HEK293T (cell line): Measurements from ENCODE around the gene COX10.

ENCODE experiments used
- ARNT ChIP-seq: fragments of 450-650 bp; IDR thresholded peaks from 2 replicates; pipeline ENCODE4 v1.6.1; 2017; ENCODE audit warnings: mild to moderate bottlenecking
- BHLHE40 ChIP-seq: fragments of 450-650 bp; IDR thresholded peaks from 2 replicates; pipeline ENCODE4 v1.6.1; 2016; ENCODE audit warnings: mild to moderate bottlenecking, moderate library complexity, borderline replicate concordance
- CTBP1 ChIP-seq: fragments of 450-650 bp; IDR thresholded peaks from 2 replicates; pipeline ENCODE4 v1.6.1; 2016; ENCODE audit warnings: borderline replicate concordance
- ELF4 ChIP-seq: fragments of 450-650 bp; IDR thresholded peaks from 2 replicates; pipeline ENCODE4 v1.6.1; 2017; ENCODE audit warnings: antibody characterized with exemption
- FOXA1 ChIP-seq: fragments of 450-650 bp; IDR thresholded peaks from 2 replicates; pipeline ENCODE4 v1.6.1; 2016; ENCODE audit warnings: mild to moderate bottlenecking
- FOXK2 ChIP-seq: fragments of 450-650 bp; IDR thresholded peaks from 2 replicates; pipeline ENCODE4 v1.6.1; 2016; ENCODE audit warnings: mild to moderate bottlenecking
- FOXM1 ChIP-seq: fragments of 450-650 bp; IDR thresholded peaks from 2 replicates; pipeline ENCODE4 v1.6.1; 2017; ENCODE audit warnings: mild to moderate bottlenecking, borderline replicate concordance
- HDGF ChIP-seq: fragments of 450-650 bp; IDR thresholded peaks from 2 replicates; pipeline ENCODE4 v1.6.1; 2017; ENCODE audit warnings: antibody characterized with exemption, borderline replicate concordance
- L3MBTL2 ChIP-seq: fragments of 450-650 bp; conservative IDR thresholded peaks from 2 replicates; pipeline ENCODE4 v1.6.1; 2016; ENCODE audit warnings: mild to moderate bottlenecking
- SP1 ChIP-seq: fragments of 450-650 bp; IDR thresholded peaks from 2 replicates; pipeline ENCODE4 v1.6.1; 2017
- SUZ12 ChIP-seq: fragments of 450-650 bp; IDR thresholded peaks from 2 replicates; pipeline ENCODE4 v1.6.1; 2016; ENCODE audit warnings: mild to moderate bottlenecking
- TARDBP ChIP-seq: fragments of 450-650 bp; IDR thresholded peaks from 2 replicates; pipeline ENCODE4 v1.6.1; 2016
- TF ChIP-seq, protein P1 (sequence below): fragments of 450-650 bp; IDR thresholded peaks from 2 replicates; pipeline ENCODE4 v1.6.1; 2016

DNA sequence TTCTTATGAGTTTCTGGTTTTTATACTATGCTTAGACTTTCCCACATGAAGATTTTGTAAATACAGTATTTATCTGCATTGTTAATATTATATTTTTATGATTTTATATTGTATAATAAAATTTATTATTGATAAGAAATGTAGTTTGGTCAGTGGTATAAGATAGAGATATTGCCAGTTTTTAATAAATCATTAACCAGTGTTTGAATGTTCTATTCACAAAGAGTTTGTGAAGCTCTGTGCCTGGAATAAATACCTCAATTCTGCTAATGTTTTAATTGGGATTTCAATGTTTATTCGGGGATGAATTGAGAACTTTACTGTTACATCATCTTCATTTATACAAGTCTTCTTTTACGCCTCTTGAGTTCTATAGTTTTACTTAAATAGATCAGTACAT is 16.9 kb downstream of the COX10 start:
- TF ChIP-seq, protein P1, sequence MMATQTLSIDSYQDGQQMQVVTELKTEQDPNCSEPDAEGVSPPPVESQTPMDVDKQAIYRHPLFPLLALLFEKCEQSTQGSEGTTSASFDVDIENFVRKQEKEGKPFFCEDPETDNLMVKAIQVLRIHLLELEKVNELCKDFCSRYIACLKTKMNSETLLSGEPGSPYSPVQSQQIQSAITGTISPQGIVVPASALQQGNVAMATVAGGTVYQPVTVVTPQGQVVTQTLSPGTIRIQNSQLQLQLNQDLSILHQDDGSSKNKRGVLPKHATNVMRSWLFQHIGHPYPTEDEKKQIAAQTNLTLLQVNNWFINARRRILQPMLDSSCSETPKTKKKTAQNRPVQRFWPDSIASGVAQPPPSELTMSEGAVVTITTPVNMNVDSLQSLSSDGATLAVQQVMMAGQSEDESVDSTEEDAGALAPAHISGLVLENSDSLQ = no peak
- no peak for TF ChIP-seq FOXM1
- TF ChIP-seq FOXK2 = no peak
- no peak for TF ChIP-seq TARDBP
- no peak for TF ChIP-seq L3MBTL2
- TF ChIP-seq FOXA1 = no peak
- no peak for TF ChIP-seq BHLHE40
- no peak for TF ChIP-seq HDGF
- TF ChIP-seq SP1 = no peak
- no peak for TF ChIP-seq ARNT
- no peak for TF ChIP-seq CTBP1
- no peak for TF ChIP-seq ELF4
- no peak for TF ChIP-seq SUZ12
